Kidney (tissue), 14 donors: ENCODE data around the gene PRKN. TPM values are rescaled to one million over a fixed set of nuclear protein-coding genes. Genes with fewer than 3 reads are reported as not detected.

Experiments
- DNase-seq, 5 donors: peaks; one replicate each; pipeline ENCODE4 v3.0.0-alpha.2; 2013 to 2020
- FAIRE-seq: peaks from 2 replicates; lab custom pipeline; 2012; peaks lifted over from hg19 to GRCh38; lab: Jason Lieb, UNC
- H3K27ac ChIP-seq, 2 donors: one replicate each; pipeline ENCODE4 v1.7.0; 2013; ENCODE audit warnings: low read depth in 2 of 2, low read length in 2 of 2, inconsistent platforms in 1 of 2
- H3K27me3 ChIP-seq: one replicate; pipeline ENCODE4 v1.7.1; 2013; ENCODE audit warnings: low read length, inconsistent platforms; ENCODE audit not compliant: control insufficient read depth, insufficient read depth
- H3K36me3 ChIP-seq, 3 donors: one replicate each; pipeline versions ENCODE4 v1.7.0 to v1.7.1; 2013; ENCODE audit warnings: low read length in 3 of 3, control low read depth in 1 of 3, inconsistent platforms in 1 of 3; ENCODE audit not compliant: insufficient read depth in 3 of 3, control insufficient read depth in 2 of 3
- H3K4me1 ChIP-seq, 3 donors: one replicate each; pipeline versions ENCODE4 v1.7.0 to v1.7.1; 2013; ENCODE audit warnings: low read length in 3 of 3, inconsistent platforms in 1 of 3, low read depth in 1 of 3; ENCODE audit not compliant: control insufficient read depth in 2 of 3, insufficient read depth in 2 of 3
- H3K4me3 ChIP-seq, 3 donors: one replicate each; pipeline versions ENCODE4 v1.7.0 to v1.8.1; 2013; ENCODE audit warnings: low read length in 3 of 3, control low read depth in 1 of 3, inconsistent platforms in 1 of 3
- H3K9ac ChIP-seq, 3 donors: one replicate each; pipeline versions ENCODE4 v1.7.0 to v1.7.1; 2013; ENCODE audit warnings: low read length in 3 of 3, control low read depth in 1 of 3, inconsistent platforms in 1 of 3
- H3K9me3 ChIP-seq, 3 donors: one replicate each; pipeline versions ENCODE4 v1.7.0 to v1.7.1; 2013; ENCODE audit warnings: low read length in 3 of 3, control low read depth in 1 of 3, inconsistent platforms in 1 of 3; ENCODE audit not compliant: control insufficient read depth in 2 of 3, insufficient read depth in 1 of 3
- CTCF ChIP-seq: IDR thresholded peaks from 3 replicates; pipeline ENCODE4 v1.5.1; 2012; ENCODE audit warnings: mild to moderate bottlenecking, moderate library complexity, borderline replicate concordance; ENCODE audit not compliant: insufficient read depth; ENCODE audit errors: extremely low read depth
- intact Hi-C: fragments of 100-400 bp; cut with DNase I; formaldehyde crosslinking; loops from one replicate; pipeline ENCODE4 v1.11.1; 2022
- polyA plus RNA-seq: library from polyadenylated mRNA; stranded (reverse); fragments of 350-450 nt; fragmentation: Illumina TruSeq; extraction: RNeasy Lipid Tissue Mini Kit (QIAGEN cat#74804); gene quantifications from one replicate; pipeline ENCODE4 v1.2.3, GENCODE V29; 2014; ENCODE audit warnings: low read depth, low replicate concordance; ENCODE audit not compliant: insufficient read depth
- total RNA-seq: library from RNA; stranded (reverse); fragmentation: NEBNext Ultra II Directional; extraction: Animal tissue kit (Norgen Biotek cat#: 25700); gene quantifications from one replicate; pipeline ENCODE4 v1.2.1, GENCODE V29; 2021
- donor health status: control.
- donor health status: control.
- donor health status: control.
- donor health status: control.
- donor health status: control.
- donor health status: DM: yes; HTN: yes; CAD: no.
- donor health status: Normal renal cell carcinoma (clear cell type).

The PRKN gene
- total and polyA plus RNA-seq, 2 donors from 2014 or later, result 8.6 to 10.4 TPM

GRCh38 chr6:161817881-161818280 lies 909.7 kb downstream of the PRKN start:
- no peaks in the 10 kb centered on the region for H3K4me1 ChIP-seq
- no peak overlapping the region for H3K4me3 ChIP-seq
- TF ChIP-seq CTCF, result no peak
- H3K9ac ChIP-seq, result no peak overlapping the region
- DNase-seq (no peak), FAIRE-seq (no peak)
- no peaks in the 10 kb centered on the region for H3K36me3 ChIP-seq
- no peaks in the 10 kb centered on the region for H3K27me3 ChIP-seq
- no peak overlapping the region for H3K27ac ChIP-seq
- intact Hi-C loops, result no loop called here
- H3K9me3 ChIP-seq, result no peaks in the 10 kb centered on the region

DNA sequence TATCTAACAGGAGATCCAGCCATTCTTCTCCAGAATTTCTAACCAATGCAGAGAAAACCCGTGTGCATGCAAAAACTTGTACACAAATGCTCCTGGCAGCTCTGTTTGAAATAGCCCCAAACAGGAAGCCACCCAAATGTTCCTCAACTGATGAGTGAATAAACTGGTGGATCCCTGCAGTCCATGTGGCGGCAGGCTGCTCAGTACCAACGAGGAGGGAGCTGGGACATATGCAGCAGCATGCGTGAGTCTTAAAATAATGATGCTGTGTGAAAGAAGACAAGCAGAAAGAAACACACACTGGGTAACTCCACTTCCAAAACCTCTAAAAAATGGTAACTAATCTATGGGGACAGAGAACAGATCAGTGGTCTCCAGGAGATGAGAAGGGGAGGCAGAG lies 911.6 kb downstream of the PRKN start:
- DNase-seq (no peak), FAIRE-seq (no peak)
- Histone ChIP-seq H3K4me3 (no peak overlapping the region), H3K9me3 (no peaks in the 10 kb centered on the region), H3K4me1 (no peaks in the 10 kb centered on the region), H3K27ac (no peak overlapping the region), H3K36me3 (no peaks in the 10 kb centered on the region), H3K9ac (no peak overlapping the region), H3K27me3 (no peaks in the 10 kb centered on the region)
- TF ChIP-seq CTCF, result no peak
- intact Hi-C loops, result no loop called here

DNA sequence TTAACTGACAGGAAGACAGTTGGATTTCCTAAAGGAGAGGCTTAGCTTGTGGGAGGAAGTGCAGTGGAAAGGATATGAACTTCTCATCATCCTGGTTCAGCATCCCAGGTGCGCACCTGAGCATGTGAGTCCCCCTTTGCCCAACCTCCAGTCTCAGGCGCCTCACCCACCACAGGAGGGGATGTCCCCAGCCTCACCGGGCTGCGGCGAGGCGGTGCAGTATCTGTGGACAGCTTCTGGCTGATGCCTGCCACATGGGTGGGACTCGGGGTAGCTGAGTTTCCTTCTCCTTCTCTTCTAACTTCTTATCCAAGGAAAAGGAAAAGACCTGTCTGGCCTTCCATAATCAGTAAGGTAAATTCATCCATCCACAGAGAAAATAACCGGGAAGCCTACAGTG lies 914.4 kb downstream of the PRKN start:
- H3K27me3 ChIP-seq, result no peaks in the 10 kb centered on the region
- H3K27ac ChIP-seq, result no peak overlapping the region
- no peaks in the 10 kb centered on the region for H3K36me3 ChIP-seq
- no peaks in the 10 kb centered on the region for H3K9me3 ChIP-seq
- intact Hi-C loops, result no loop called here
- H3K4me3 ChIP-seq, result no peak overlapping the region
- no peak overlapping the region for H3K9ac ChIP-seq
- DNase-seq, result no peak
- no peak for FAIRE-seq
- no peak for TF ChIP-seq CTCF
- no peaks in the 10 kb centered on the region for H3K4me1 ChIP-seq

DNA sequence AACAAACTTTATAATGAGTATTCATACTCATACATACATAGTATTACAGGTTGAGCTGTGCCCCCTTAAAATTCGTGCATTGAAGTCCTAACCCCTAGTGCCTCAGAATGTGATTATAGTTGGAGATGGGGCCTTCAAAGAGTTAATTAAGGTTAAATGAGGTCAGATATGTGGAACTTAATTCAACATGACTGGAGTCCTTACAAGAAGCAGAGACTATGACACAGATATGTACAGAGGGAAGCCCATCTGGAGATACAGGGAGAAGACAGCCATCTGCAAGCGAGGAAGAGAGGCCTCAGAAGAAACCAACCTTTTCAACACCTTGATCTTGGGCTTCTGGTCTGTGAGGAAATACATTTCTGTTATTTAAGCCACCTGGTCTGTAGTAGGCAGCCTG lies 917.6 kb downstream of the PRKN start:
- FAIRE-seq (no peak), DNase-seq (no peak)

More for the DNA sequence above, 917.6 kb downstream of the PRKN start:
- H3K27ac ChIP-seq, result no peak overlapping the region
- H3K36me3 ChIP-seq, result no peaks in the 10 kb centered on the region
- no peaks in the 10 kb centered on the region for H3K4me1 ChIP-seq
- H3K9ac ChIP-seq, result no peak overlapping the region
- intact Hi-C loops, result no loop called here
- no peaks in the 10 kb centered on the region for H3K9me3 ChIP-seq
- no peaks in the 10 kb centered on the region for H3K27me3 ChIP-seq
- H3K4me3 ChIP-seq, result no peak overlapping the region
- no peak for TF ChIP-seq CTCF
